ENCODE results near the gene ZNF783. TPM values are rescaled to one million over a fixed set of nuclear protein-coding genes. Genes with fewer than 3 reads are reported as not detected.

ZNF783 gene
- polyA plus RNA-seq, 1 donor (not counting 4 experiments of a cell fraction or from before 2014, with no cell fraction given), result 4.2 TPM

DNA sequence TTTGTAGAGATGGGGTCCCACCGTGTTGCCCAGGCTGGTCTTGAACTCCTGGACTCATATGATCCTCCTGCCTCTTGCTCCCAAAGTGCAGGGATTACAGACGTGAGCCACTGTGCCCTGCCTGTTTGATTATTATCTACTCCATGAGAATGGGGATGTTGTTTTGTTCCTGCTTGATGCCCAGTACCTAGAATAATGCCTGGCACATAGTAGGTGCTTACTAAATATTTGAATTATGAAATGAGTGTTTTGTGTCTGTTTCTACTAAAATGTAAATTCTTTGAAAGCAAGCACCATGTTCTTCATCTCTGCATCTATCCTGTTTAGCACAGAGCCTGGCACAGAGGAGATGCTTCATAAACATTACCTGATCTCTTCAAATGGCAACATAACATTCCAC is 40.9 kb downstream of the ZNF783 start:
- Histone ChIP-seq H3K9me3 (ENCODE audit: control insufficient read depth, low read depth, low read length) (no peaks in the 10 kb centered on the region), H3K4me3 (ENCODE audit: control insufficient read depth in 2 of 3, extremely low read depth in 1 of 3, insufficient read depth in 2 of 3, low read depth in 1 of 3, low read length in 3 of 3) (no peak overlapping the region), H3K4me2 (ENCODE audit: control insufficient read depth, extremely low read depth, insufficient read depth, low read depth, low read length) (no peak overlapping the region), H3K36me3 (ENCODE audit: control insufficient read depth in 2 of 2, extremely low read depth in 1 of 2, insufficient read depth in 2 of 2, low read length in 2 of 2) (no peaks in the 10 kb centered on the region), H2AFZ (ENCODE audit: control insufficient read depth, low read length) (no peak overlapping the region), H3K27me3 (ENCODE audit: control insufficient read depth, extremely low read depth, insufficient read depth, low read length) (no peaks in the 10 kb centered on the region), H4K20me1 (ENCODE audit: control insufficient read depth, extremely low read depth, insufficient read depth, low read length) (no peaks in the 10 kb centered on the region), H3K9ac (ENCODE audit: control insufficient read depth, extremely low read depth, insufficient read depth, low read length) (no peak overlapping the region), H3K9me1 (ENCODE audit: control insufficient read depth, extremely low read depth, insufficient read depth, low read length) (no peaks in the 10 kb centered on the region), H3K27ac (ENCODE audit: control insufficient read depth, insufficient read depth, low read length) (no peak overlapping the region), H3K79me2 (ENCODE audit: control insufficient read depth, insufficient read depth, low read length) (no peaks in the 10 kb centered on the region), H3K4me1 (ENCODE audit: control insufficient read depth, extremely low read depth, insufficient read depth, low read length) (no peaks in the 10 kb centered on the region)
- TF ChIP-seq EZH2 (IDR thresholded peaks at IDR 0.05; ENCODE audit: low read length) (no peak), CTCF (optimal IDR thresholded peaks at IDR 0.05 in 1 of 3, IDR thresholded peaks at IDR 0.05 in 1 of 3, conservative IDR thresholded peaks at IDR 0.05 in 1 of 3; ENCODE audit: extremely low read depth in 1 of 3, insufficient read depth in 2 of 3, low read length in 3 of 3) (no peak)
- dilution Hi-C loops (cut with MboI; ENCODE audit: extremely low pct_ligation_motif_present, low sequenced_read_pairs), result no loop called here
- DNase-seq (ENCODE audit: low read depth, low spot score), result no peak
- no peak for FAIRE-seq

GRCh38 chr7:149304006-149304405 is 42.0 kb downstream of the ZNF783 start:
- FAIRE-seq, result no peak
- H3K9ac ChIP-seq (ENCODE audit: control insufficient read depth, extremely low read depth, insufficient read depth, low read length), result no peak overlapping the region
- no peak overlapping the region for H3K4me2 ChIP-seq (ENCODE audit: control insufficient read depth, extremely low read depth, insufficient read depth, low read depth, low read length)
- H3K4me1 ChIP-seq (ENCODE audit: control insufficient read depth, extremely low read depth, insufficient read depth, low read length), result no peaks in the 10 kb centered on the region
- H3K79me2 ChIP-seq (ENCODE audit: control insufficient read depth, insufficient read depth, low read length), result no peaks in the 10 kb centered on the region
- no peaks in the 10 kb centered on the region for H4K20me1 ChIP-seq (ENCODE audit: control insufficient read depth, extremely low read depth, insufficient read depth, low read length)
- H3K9me1 ChIP-seq (ENCODE audit: control insufficient read depth, extremely low read depth, insufficient read depth, low read length), result no peaks in the 10 kb centered on the region
- no peak overlapping the region for H3K4me3 ChIP-seq (ENCODE audit: control insufficient read depth in 2 of 3, extremely low read depth in 1 of 3, insufficient read depth in 2 of 3, low read depth in 1 of 3, low read length in 3 of 3)
- H2AFZ ChIP-seq (ENCODE audit: control insufficient read depth, low read length), result no peak overlapping the region
- no peak for TF ChIP-seq CTCF (optimal IDR thresholded peaks at IDR 0.05 in 1 of 3, IDR thresholded peaks at IDR 0.05 in 1 of 3, conservative IDR thresholded peaks at IDR 0.05 in 1 of 3; ENCODE audit: extremely low read depth in 1 of 3, insufficient read depth in 2 of 3, low read length in 3 of 3)
- TF ChIP-seq EZH2 (IDR thresholded peaks at IDR 0.05; ENCODE audit: low read length), result no peak
- no peak overlapping the region for H3K27ac ChIP-seq (ENCODE audit: control insufficient read depth, insufficient read depth, low read length)
- H3K36me3 ChIP-seq (ENCODE audit: control insufficient read depth in 2 of 2, extremely low read depth in 1 of 2, insufficient read depth in 2 of 2, low read length in 2 of 2), result no peaks in the 10 kb centered on the region
- no peaks in the 10 kb centered on the region for H3K27me3 ChIP-seq (ENCODE audit: control insufficient read depth, extremely low read depth, insufficient read depth, low read length)
- no peak for DNase-seq (ENCODE audit: low read depth, low spot score)
- dilution Hi-C loops (cut with MboI; ENCODE audit: extremely low pct_ligation_motif_present, low sequenced_read_pairs), result no loop called here
- no peaks in the 10 kb centered on the region for H3K9me3 ChIP-seq (ENCODE audit: control insufficient read depth, low read depth, low read length)
